HEK293 (cell line): Measurements from ENCODE around the gene FHL3.

Experiments
- CTCF ChIP-seq: fragments of 450-650 bp; formaldehyde crosslinking; IDR thresholded peaks from 2 replicates; pipeline ENCODE4 v1.5.1; 2016; ENCODE audit warnings: missing biosample characterization, missing genetic modification characterization
- ZNF302 ChIP-seq: fragments of 450-650 bp; formaldehyde crosslinking; IDR thresholded peaks from 2 replicates; pipeline ENCODE4 v1.5.1; 2016; ENCODE audit warnings: missing biosample characterization, missing genetic modification characterization, low read depth
- ZNF449 ChIP-seq: fragments of 450-650 bp; formaldehyde crosslinking; IDR thresholded peaks from 2 replicates; pipeline ENCODE4 v1.5.1; 2017; ENCODE audit warnings: missing biosample characterization, mild to moderate bottlenecking, missing genetic modification characterization, moderate library complexity

GRCh38 chr1:38025233-38025632, 19.9 kb upstream of the FHL3 start:
- TF ChIP-seq ZNF449 (no peak), CTCF (tag by site-specific recombination) (no peak), ZNF302 (tag by site-specific recombination) (no peak)
